Measurements from ENCODE around the gene IL17RB. TPM values are rescaled to one million over a fixed set of nuclear protein-coding genes. Genes with fewer than 3 reads are reported as not detected.
A peak's percentile ranks its signal among the peaks of the same experiment; 100 is the strongest.

Gene IL17RB
- total RNA-seq, 2 donors from 2014 or later = 0.33 to 0.46 TPM

DNA sequence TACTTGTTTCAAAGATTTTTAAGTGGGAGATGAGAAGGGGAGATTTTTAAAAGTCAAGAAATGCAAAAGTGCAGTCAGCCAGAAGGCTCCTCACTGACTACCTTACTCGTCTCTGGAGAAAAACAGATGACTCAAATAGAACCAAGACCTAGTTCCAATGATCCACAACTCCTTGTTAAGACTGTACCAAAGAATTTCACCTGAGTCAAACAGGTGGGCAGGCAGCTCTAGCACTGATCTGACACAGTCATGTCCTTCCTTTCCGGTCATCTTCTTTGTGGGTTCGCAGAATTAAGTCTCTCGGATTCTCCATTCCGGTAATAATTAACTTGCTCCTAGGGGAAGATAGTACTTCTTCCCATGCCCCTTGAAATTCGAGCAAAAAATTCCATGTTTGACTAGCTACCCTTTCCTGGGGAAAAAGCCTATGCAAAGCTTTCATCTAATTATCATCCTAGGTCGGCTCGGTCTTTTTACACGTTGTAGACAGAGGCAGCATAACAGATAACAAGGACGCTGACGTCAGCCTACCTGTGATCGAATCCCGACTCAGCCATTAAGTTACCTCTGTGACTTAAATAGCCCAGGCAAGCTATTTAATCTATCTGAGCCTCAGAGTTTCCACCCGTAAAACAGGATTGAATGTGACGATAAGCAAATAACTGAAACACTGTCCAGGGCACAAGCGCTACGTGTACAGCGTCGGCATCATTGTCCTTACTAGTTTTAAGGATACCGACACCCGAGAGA lies 44.5 kb downstream of the IL17RB start:
- intact Hi-C loops (cut with DNase I) = no loop called here
- DNase-seq (ENCODE audit: low spot score) = no peak

DNA sequence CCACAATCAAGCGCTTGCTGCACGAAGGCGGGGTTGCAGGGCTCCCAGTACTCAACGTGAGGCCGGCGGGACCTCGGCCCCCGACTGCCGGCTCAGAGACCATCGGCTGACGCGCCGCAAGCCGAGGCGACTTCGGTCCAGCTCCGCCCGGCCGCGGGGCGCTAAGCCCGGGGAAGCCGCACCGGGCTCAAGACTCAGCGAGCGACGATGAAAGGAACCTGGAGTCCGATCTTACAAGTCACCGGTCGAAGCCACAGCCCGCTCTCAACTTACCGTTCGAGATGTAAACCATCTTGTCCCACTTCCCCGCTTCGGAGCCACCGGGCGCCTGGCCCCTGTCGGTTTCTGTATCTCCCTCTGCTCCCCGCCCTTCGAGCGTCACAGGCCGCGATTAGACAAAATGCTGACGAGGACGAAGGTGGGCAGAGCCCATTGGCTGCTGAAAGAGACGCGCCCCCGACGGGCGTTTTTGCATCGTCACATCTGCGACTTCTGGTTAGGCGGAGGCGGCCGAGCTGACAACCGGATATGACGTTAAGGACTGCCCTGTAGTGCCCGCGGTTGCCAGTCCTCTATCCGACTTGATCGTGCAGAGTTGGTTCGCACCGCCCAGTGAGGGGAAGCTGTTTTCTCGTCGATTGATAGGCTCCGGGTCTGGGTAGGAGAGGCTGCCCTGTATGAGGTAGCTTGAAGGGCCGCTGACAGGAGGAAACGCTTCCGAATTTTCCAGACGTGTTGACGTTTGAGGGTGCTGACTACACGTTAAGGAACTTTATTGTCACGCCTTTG lies 45.3 kb downstream of the IL17RB start, which contains the start of gene SELENOK:
Gene SELENOK, minus strand, starts transcription at position 363 of the 789 bp plus-strand sequence.
- DNase-seq (ENCODE audit: low spot score) = peak; percentile 100
- intact Hi-C loops (cut with DNase I) = no loop called here

DNA sequence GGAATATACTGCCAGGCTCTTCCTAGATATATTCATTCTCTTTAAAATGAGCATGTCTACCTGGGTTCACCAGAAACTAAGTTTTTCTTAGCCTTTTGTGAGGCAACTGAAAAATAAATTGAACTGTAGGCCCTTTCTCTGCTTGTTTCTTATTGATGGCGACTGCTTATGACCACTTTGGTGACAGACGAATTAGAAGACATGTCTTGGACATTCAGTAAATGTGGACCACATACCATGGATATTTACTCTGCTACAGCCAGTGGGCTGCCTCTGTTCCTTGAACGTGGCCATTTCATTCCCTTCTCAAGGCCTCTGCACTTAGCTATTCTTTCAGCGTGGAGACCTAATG lies 45.9 kb downstream of the IL17RB start:
- no peak for DNase-seq (ENCODE audit: low spot score)
- intact Hi-C loops (cut with DNase I) = no loop called here

DNA sequence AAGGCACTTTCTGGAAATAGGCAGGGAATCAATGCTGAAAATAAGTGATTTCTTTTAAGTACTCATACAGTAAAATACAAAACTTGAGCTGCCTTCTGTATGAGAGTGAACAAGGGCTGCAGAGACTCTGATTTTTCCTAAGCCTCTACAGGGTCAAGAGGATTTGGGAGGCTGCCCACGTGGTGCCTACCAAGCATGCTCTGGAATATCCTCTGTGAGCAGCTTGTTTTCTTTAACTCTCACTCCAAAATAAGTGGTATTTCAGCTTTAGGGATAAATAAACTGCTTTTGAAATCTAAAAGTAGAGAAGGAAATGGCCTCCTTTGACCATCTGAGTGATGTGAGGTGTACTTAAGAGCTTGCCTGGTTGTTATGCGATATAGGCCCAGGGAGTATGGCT lies 53.4 kb downstream of the IL17RB start:
- DNase-seq (ENCODE audit: low spot score) = no peak
- intact Hi-C loops (cut with DNase I) = no loop called here

DNA sequence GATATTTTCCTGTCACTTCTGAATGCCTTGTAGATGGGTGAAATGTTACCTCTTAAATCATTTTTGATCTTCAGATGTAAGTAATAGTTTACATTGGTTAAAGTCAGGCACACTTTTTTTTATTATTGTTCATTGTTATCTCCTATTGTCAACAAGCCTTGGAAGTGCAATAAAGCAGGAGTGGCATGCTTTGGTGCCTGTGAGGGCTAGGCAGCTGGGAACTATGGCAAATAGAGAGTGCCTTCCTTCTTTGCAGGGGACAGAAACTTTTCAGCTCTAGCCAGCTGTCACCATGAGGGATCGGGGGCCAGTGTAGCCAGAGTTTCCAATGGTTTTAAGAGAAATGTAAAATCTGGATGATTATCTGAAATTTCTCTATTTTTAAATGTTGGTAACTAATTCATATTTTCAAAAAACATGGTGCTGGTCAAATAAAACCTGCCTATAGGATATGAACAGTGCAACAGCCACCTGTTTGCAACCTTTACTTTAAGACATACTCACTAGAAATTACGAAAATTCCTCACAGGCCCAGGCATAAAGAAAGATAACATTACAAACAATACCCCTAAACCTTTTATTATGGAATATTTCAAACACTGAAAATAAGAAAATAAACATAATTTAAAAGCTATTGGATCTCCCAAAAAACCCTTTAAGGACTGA lies 54.4 kb downstream of the IL17RB start:
- intact Hi-C loops (cut with DNase I) = no loop called here
- DNase-seq (ENCODE audit: low spot score) = no peak

DNA sequence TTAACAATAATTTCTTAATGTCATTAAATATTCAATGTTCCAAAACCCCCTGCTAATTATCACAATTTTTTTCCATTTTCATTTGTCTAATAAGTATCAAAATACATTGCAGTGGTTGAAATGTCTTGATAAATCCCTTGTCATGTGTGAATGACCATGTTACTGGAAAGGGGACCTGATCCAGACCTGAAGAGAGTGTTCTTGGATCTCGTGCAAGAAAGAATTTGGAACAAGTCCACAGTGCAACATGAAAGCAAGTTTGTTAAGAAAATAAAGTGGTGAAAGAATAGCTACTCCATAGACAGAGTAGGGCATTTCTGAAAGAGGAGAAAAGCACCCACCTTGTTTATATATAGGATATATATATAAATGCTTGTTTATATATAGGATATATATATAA lies 55.7 kb downstream of the IL17RB start:
- intact Hi-C loops (cut with DNase I) = no loop called here
- no peak for DNase-seq (ENCODE audit: low spot score)

DNA sequence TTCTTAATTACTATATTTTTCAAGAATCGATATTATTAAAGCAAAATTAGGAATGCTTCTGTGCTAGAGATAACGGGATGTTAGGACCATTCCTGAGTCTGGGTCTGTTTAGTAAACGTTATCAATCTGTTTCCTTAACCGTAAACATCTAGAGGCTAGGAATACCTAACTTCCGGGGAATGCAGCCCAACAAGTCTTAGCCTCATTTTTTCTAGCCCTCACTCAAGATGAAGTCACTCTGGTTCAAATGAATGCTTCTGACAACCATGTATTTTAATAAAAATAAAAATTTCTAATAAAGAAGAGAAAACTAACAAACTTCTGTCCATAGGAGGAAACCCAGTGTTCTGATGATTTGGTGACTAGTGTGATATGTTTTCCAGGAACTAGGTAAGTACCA lies 56.3 kb downstream of the IL17RB start:
- intact Hi-C loops (cut with DNase I) = no loop called here
- no peak for DNase-seq (ENCODE audit: low spot score)

DNA sequence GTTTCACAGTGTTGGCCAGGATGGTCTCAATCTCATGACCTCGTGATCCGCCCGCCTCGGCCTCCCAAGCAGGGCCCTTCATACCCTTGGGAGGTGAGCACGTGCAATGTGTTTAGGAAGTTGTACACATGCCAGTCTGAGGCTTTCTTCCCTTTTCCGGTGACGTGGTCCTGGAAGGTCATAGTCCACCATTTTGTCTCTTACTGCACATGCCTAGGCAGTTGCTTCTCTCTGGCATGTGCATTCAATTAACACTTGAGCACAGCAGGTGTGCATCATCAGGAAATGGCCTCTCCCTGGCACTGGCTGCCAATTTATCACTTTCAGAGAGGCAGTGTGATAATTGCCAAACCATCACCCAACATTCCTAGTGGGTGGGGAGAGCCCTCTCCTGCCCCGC lies 67.0 kb downstream of the IL17RB start:
- intact Hi-C loops (cut with DNase I) = no loop called here
- DNase-seq (ENCODE audit: low spot score) = no peak

Other genes with a start within 250 kb of the IL17RB start
- gene CHDH, start 149 bp upstream of the IL17RB start, total RNA-seq = 1 to 10 TPM; 2.0 to 3.7 TPM
- 10 to 100 TPM; 20.9 to 22.0 TPM for gene ACTR8, start 35.6 kb downstream of the IL17RB start, total RNA-seq
- 10 to 100 TPM; 45.0 to 46.8 TPM for gene SELENOK, start 45.3 kb downstream of the IL17RB start, total RNA-seq